DMS153 treated with DMSO at 0.1 percent for 48 hours (cell line): Measurements from ENCODE around the gene LRFN4.
"Not testable (repeated sequence)": the region's sequence is repeated elsewhere in the genome, so short reads cannot be mapped to it uniquely, and the experiment has no call there.

Experiments used
- DNase-seq: peaks from one replicate; lab custom pipeline; 2025; ENCODE audit not compliant: unreplicated experiment; lab: John Stamatoyannopoulos, UW

The LRFN4 gene

GRCh38 chr11:66856496-66857233 lies at the start of gene LRFN4:
Gene LRFN4 (plus strand): TSS chr11:66857064. CDS start chr11:66857745, 681 bp downstream.
- DNase-seq, result no peak

GRCh38 chr11:66809592-66809991 lies 47.3 kb upstream of the LRFN4 start:
- no peak for DNase-seq

GRCh38 chr11:66810576-66811185 lies 46.2 kb upstream of the LRFN4 start:
- DNase-seq, result no peak

- no peak for DNase-seq
Observed at GRCh38 chr11:66814678-66815077, 42.2 kb upstream of the LRFN4 start.

- no peak for DNase-seq
Observed at GRCh38 chr11:66815646-66816045, 41.2 kb upstream of the LRFN4 start.

- no peak for DNase-seq
Observed at GRCh38 chr11:66818231-66818955, 38.5 kb upstream of the LRFN4 start.

- DNase-seq, result no peak
Observed at GRCh38 chr11:66820381-66820780, 36.5 kb upstream of the LRFN4 start.

- DNase-seq, result no peak
Observed at GRCh38 chr11:66820901-66821300, 36.0 kb upstream of the LRFN4 start.

- no peak for DNase-seq
Observed at GRCh38 chr11:66823700-66824099, 33.2 kb upstream of the LRFN4 start.

GRCh38 chr11:66824573-66824972 lies 32.3 kb upstream of the LRFN4 start:
- not testable (repeated sequence) for DNase-seq

GRCh38 chr11:66834539-66834845 lies 22.4 kb upstream of the LRFN4 start:
- DNase-seq, result no peak

- no peak for DNase-seq
Observed at GRCh38 chr11:66834943-66835342, 21.9 kb upstream of the LRFN4 start.

- no peak for DNase-seq
Observed at GRCh38 chr11:66835768-66836405, 21.0 kb upstream of the LRFN4 start.

- DNase-seq, result no peak
Observed at GRCh38 chr11:66840317-66841091, 16.4 kb upstream of the LRFN4 start.

GRCh38 chr11:66841861-66842260 lies 15.0 kb upstream of the LRFN4 start:
- no peak for DNase-seq

GRCh38 chr11:66842501-66842895 lies 14.4 kb upstream of the LRFN4 start:
- no peak for DNase-seq

GRCh38 chr11:66842896-66843775 lies 13.7 kb upstream of the LRFN4 start, which contains the start of gene RCE1:
Gene RCE1 (plus strand): TSS chr11:66843441. CDS start chr11:66843456, 15 bp downstream.
- peak; percentile 58 for DNase-seq

GRCh38 chr11:66843776-66844495 lies 12.9 kb upstream of the LRFN4 start:
- no peak for DNase-seq

GRCh38 chr11:66844496-66845142 lies 12.2 kb upstream of the LRFN4 start:
- no peak for DNase-seq
